Stomach (tissue), 9 donors: ENCODE results near the gene C1QC. TPM values are rescaled to one million over a fixed set of nuclear protein-coding genes. Genes with fewer than 3 reads are reported as not detected.

Experiments used
- DNase-seq, 2 donors: peaks; one replicate each; pipeline versions ENCODE4 v3.0.0 to v3.0.0-alpha.2; 2013 to 2019
- H3K27ac ChIP-seq, 5 donors: fragments of 200-600 bp in 4 of 5; sonication (generic) in 4 of 5; one replicate each; pipeline ENCODE4 v1.5.1; 2013 to 2019; ENCODE audit warnings: mild to moderate bottlenecking in 1 of 5, moderate library complexity in 1 of 5
- H3K27me3 ChIP-seq, 3 donors: fragments of 200-600 bp; sonication (generic); one replicate each; pipeline ENCODE4 v1.5.1; 2017 to 2019; ENCODE audit warnings: mixed run types in 1 of 3
- H3K36me3 ChIP-seq, 4 donors: fragments of 200-600 bp; sonication (generic); 1 replicate in 3 of 4; 2 replicates in 1 of 4; pipeline ENCODE4 v1.5.1; 2016 to 2019
- H3K4me1 ChIP-seq, 4 donors: fragments of 200-600 bp; sonication (generic); one replicate each; pipeline ENCODE4 v1.5.1; 2016 to 2019
- H3K4me3 ChIP-seq, 4 donors: fragments of 200-600 bp; sonication (generic) in 3 of 4; one replicate each; pipeline ENCODE4 v1.5.1; 2016 to 2019; ENCODE audit warnings: mild to moderate bottlenecking in 1 of 4
- H3K9me3 ChIP-seq, 4 donors: fragments of 200-600 bp; sonication (generic); one replicate each; pipeline ENCODE4 v1.5.1; 2016 to 2019
- EP300 ChIP-seq: sonication (generic); formaldehyde crosslinking; IDR thresholded peaks from one replicate; pipeline ENCODE4 v1.6.1; 2017; ENCODE audit warnings: antibody characterized with exemption
- POLR2A ChIP-seq, 4 donors: fragments of 450-650 bp; IDR thresholded peaks; one replicate each; pipeline ENCODE4 v1.6.1; 2016; ENCODE audit warnings: antibody characterized with exemption in 4 of 4, control low read depth in 2 of 4, mild to moderate bottlenecking in 1 of 4, moderate library complexity in 1 of 4
- POLR2AphosphoS5 ChIP-seq, 3 donors: sonication (generic); formaldehyde crosslinking; IDR thresholded peaks; one replicate each; pipeline ENCODE4 v1.6.1; 2016; ENCODE audit warnings: antibody characterized with exemption in 3 of 3
- WGBS, 5 donors: extraction: QIAGEN DNeasy Blood & Tissue Kit in 3 of 5; methylation state at CpG; one replicate each; pipeline versions ENCODE4 v1.1.5 to v1.1.7; 2013 to 2018; 5-methylcytosine and 5-hydroxymethylcytosine counted together
- intact Hi-C: fragments of 100-400 bp; cut with DNase I; formaldehyde crosslinking; loops from one replicate; pipeline ENCODE4 v1.15.1; 2023; ENCODE audit warnings: low total_unique reads
- polyA plus RNA-seq, 3 donors: library from polyadenylated mRNA; stranded (reverse); fragments of 200-250 nt; gene quantifications; one replicate each; pipeline ENCODE4 v1.2.3, GENCODE V29; 2013
- total RNA-seq, 5 donors: library from RNA; depleted of rRNA; stranded (reverse); fragments of >200 nt; gene quantifications; one replicate each; pipeline versions ENCODE4 v1.1.0 to v1.2.3, GENCODE V29; 2014 to 2016
- TF ChIP-seq, protein P1 (sequence below), 7 experiments: fragments of 450-650 bp in 4 of 7; fragments of 200-600 bp in 3 of 7; sonication (generic) in 3 of 7; IDR thresholded peaks; one replicate each; pipeline ENCODE4 v1.5.1; 2016 to 2019; ENCODE audit warnings: antibody characterized with exemption in 7 of 7, control low read depth in 2 of 7, mild to moderate bottlenecking in 1 of 7
- donor health status: healthy with polysubstance abuse.
- donor health status: Bipolar disorder and iron deficiency.
- donor health status: healthy.

The C1QC gene
- total and polyA plus RNA-seq, 8 donors: 27.8 to 181 (median 60.5) TPM

DNA sequence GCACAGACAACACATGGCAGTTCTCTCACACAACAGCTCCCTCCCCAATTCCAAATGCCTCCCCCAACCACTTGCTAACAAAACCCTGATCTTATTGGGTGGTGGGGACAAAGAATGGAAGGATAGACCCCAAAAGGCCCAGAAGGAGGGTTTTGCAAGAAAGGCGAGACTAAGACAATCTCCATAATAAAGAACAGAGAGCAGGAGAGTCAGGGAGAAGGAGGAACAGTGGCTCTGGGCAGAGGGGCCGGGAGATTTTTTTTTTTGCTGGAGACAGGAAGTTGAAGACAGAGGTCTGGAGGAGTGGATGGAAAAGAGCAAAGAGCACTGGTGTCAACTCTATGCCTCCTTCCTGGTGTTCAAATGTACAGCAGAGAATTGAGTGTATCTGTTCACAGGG lies 13.5 kb upstream of the C1QC start:
- no peak overlapping the region for H3K4me3 ChIP-seq
- intact Hi-C loops: no loop called here
- WGBS, 5 donors: 41 to 54% (median 43%) methylated on average over 2 of the region's 2 CpGs

DNA sequence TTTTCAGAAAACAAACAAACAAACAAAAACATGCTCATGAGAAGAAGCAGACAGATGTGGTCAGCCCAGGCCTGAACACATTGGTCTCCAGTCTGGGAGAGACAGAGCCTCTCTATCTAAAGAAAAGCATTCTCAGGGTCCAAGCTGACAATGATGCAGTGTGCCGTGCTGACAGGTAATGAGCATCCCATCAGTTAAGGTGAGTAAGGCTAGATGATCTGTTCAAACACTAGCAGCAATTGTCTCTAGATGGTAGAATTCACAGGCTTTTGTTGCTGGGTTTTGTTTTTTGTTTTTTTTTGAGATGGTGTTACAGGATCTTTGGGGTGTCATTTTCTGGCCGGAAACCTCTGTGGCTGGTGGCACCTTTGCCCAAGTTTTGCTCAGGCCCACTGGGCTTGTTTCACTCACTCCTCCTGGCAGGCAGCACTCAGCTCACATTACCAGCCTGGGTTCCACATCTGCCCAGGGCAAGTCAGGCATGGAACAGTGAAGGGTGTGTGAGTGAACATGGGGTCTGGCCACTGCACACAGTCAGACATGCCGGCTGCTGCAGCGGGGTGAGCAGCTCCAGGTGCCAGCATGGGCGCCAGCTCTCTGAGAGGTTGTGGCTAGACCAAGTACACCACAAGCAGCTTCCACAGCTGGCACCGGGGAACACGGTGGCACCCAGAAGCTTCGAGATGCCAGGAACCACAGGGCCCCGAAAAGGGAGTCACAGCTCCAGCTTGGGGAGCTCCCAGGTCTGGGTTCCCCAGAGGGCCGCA lies 9.6 kb upstream of the C1QC start:
- DNase-seq: no peak
- 75 to 92% (median 85%) methylated on average over 9 to 10 of the region's 10 CpGs for WGBS, 5 donors
- H3K4me1 ChIP-seq: no peaks in the 10 kb centered on the region
- intact Hi-C loops: no loop called here
- H3K4me3 ChIP-seq: no peak overlapping the region
- no peak for TF ChIP-seq POLR2AphosphoS5 (IDR thresholded peaks at IDR 0.05)
- no peak for TF ChIP-seq EP300
- TF ChIP-seq, protein P1, sequence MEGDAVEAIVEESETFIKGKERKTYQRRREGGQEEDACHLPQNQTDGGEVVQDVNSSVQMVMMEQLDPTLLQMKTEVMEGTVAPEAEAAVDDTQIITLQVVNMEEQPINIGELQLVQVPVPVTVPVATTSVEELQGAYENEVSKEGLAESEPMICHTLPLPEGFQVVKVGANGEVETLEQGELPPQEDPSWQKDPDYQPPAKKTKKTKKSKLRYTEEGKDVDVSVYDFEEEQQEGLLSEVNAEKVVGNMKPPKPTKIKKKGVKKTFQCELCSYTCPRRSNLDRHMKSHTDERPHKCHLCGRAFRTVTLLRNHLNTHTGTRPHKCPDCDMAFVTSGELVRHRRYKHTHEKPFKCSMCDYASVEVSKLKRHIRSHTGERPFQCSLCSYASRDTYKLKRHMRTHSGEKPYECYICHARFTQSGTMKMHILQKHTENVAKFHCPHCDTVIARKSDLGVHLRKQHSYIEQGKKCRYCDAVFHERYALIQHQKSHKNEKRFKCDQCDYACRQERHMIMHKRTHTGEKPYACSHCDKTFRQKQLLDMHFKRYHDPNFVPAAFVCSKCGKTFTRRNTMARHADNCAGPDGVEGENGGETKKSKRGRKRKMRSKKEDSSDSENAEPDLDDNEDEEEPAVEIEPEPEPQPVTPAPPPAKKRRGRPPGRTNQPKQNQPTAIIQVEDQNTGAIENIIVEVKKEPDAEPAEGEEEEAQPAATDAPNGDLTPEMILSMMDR (IDR thresholded peaks at IDR 0.05): no peak
- no peak for TF ChIP-seq POLR2A (IDR thresholded peaks at IDR 0.05)
- no peaks in the 10 kb centered on the region for H3K36me3 ChIP-seq
- H3K9me3 ChIP-seq: no peaks in the 10 kb centered on the region
- H3K27ac ChIP-seq: no peak overlapping the region
- H3K27me3 ChIP-seq: peaks cover 0 to 52% (median 0%) of the 10 kb centered on the region in 3 donors

More for the DNA sequence above, 13.5 kb upstream of the C1QC start:
- H3K36me3 ChIP-seq: no peaks in the 10 kb centered on the region
- no peaks in the 10 kb centered on the region for H3K9me3 ChIP-seq
- H3K4me1 ChIP-seq: peaks cover 0 to 7% (median 2%) of the 10 kb centered on the region in 4 donors
- TF ChIP-seq POLR2A (IDR thresholded peaks at IDR 0.05) (no peak), POLR2AphosphoS5 (IDR thresholded peaks at IDR 0.05) (no peak), EP300 (no peak)
- TF ChIP-seq, protein P1 (IDR thresholded peaks at IDR 0.05): no peak
- no peak for DNase-seq
- H3K27ac ChIP-seq: no peak overlapping the region
- H3K27me3 ChIP-seq: peaks cover 0 to 62% (median 18%) of the 10 kb centered on the region in 3 donors

DNA sequence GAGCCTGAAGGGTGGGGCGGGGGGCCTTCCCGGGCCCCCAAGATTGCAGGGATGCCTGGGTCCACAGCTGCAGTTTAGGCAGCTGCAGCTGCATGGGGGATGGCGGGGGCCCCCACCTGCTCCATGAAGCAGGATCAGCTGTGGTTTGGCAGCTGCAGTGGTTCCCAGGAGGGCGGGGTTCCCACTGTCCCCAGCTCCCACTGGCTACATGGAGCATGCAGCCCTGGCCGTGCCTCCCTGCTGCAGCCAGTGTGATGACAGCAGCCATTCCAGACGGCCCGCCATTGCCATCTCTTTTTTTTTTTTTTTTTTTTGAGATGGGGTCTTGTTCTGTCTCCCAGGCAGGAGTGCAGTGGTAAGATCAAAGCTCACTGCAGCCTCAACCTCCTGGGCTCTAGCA lies 8.0 kb upstream of the C1QC start:
- Histone ChIP-seq H3K27ac (no peak overlapping the region), H3K4me1 (no peaks in the 10 kb centered on the region), H3K4me3 (no peak overlapping the region), H3K36me3 (no peaks in the 10 kb centered on the region), H3K9me3 (no peaks in the 10 kb centered on the region), H3K27me3 (peaks cover 0 to 53% (median 0%) of the 10 kb centered on the region in 3 donors)
- 48 to 67% (median 56%) methylated on average over 5 to 7 of the region's 7 CpGs for WGBS, 5 donors
- no peak for DNase-seq
- intact Hi-C loops: no loop called here
- no peak for TF ChIP-seq POLR2A (IDR thresholded peaks at IDR 0.05)
- TF ChIP-seq, protein P1 (IDR thresholded peaks at IDR 0.05): no peak
- TF ChIP-seq POLR2AphosphoS5 (IDR thresholded peaks at IDR 0.05): no peak
- TF ChIP-seq EP300: no peak

DNA sequence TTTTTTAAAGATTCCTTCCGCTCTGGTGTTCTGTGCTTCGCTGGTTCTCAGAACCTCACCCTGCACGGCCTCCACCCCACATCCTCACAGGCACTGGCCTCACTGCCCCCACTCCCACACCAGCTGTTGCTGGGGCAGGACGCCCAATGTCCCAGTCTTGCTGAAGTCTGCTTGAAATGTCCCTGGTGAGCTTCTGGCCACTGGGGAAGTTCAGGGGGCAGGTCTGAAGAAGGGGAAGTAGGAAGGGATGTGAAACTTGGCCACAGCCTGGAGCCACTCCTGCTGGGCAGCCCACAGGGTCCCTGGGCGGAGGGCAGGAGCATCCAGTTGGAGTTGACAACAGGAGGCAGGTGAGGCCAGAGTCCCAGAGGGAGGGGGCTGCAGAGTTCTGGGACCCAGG lies 7.1 kb upstream of the C1QC start, which contains the start of gene C1QA:
Gene C1QA, plus strand, starts transcription at position 276 of the 400 bp plus-strand sequence. CDS start 989 bp downstream, outside the sequence.
- no peaks in the 10 kb centered on the region for H3K9me3 ChIP-seq
- intact Hi-C loops: no loop called here
- H3K36me3 ChIP-seq: no peaks in the 10 kb centered on the region
- TF ChIP-seq POLR2A (IDR thresholded peaks at IDR 0.05): no peak
- peak in 1 of 3 donors; percentile 16 for TF ChIP-seq POLR2AphosphoS5 (IDR thresholded peaks at IDR 0.05)
- TF ChIP-seq, protein P1 (IDR thresholded peaks at IDR 0.05): no peak
- TF ChIP-seq EP300: no peak
- H3K4me3 ChIP-seq: peak within 1 kb of the TSS in 3 of 4 donors; percentile 15 to 31 (median 24)
- no peaks in the 10 kb centered on the region for H3K4me1 ChIP-seq
- H3K27ac ChIP-seq: peak within 1 kb of the TSS in 2 of 5 donors; percentile 1 to 36
- DNase-seq: peak in 1 of 2 donors; percentile 41
- H3K27me3 ChIP-seq: peaks cover 0 to 56% (median 0%) of the 10 kb centered on the region in 3 donors
- 42 to 70% (median 61%) methylated on average over 4 to 5 of the region's 5 CpGs for WGBS, 5 donors
